NCI-H524 (cell line): ENCODE measurements around the gene CCDC172.

Experiments used
- DNase-seq, 2 experiments: peaks; one replicate each; lab custom pipeline; 2025; lab: John Stamatoyannopoulos, UW

The CCDC172 gene, protein sequence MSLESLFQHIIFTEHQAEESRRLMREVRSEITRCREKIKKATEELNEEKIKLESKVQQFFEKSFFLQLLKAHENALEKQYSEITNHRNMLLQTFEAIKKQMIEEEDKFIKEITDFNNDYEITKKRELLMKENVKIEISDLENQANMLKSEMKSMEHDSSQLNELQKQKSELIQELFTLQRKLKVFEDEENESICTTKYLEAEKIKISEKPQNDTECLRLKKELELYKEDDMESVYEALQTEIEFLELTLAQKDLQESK

GRCh38 chr10:116324227-116324950 lies at the start of gene CCDC172:
CCDC172 (plus strand) TSS chr10:116324448; CDS start chr10:116325012, 564 bp downstream.
- no peak for DNase-seq

GRCh38 chr10:116276981-116277380 lies 47.3 kb upstream of the CCDC172 start:
- no peak for DNase-seq

- peak; percentile 45 to 76 for DNase-seq
Measured at GRCh38 chr10:116278846-116279245, 45.4 kb upstream of the CCDC172 start.

GRCh38 chr10:116281775-116282174 lies 42.5 kb upstream of the CCDC172 start:
- DNase-seq: no peak

GRCh38 chr10:116286626-116287200 lies 37.5 kb upstream of the CCDC172 start:
- DNase-seq: no peak

DNA sequence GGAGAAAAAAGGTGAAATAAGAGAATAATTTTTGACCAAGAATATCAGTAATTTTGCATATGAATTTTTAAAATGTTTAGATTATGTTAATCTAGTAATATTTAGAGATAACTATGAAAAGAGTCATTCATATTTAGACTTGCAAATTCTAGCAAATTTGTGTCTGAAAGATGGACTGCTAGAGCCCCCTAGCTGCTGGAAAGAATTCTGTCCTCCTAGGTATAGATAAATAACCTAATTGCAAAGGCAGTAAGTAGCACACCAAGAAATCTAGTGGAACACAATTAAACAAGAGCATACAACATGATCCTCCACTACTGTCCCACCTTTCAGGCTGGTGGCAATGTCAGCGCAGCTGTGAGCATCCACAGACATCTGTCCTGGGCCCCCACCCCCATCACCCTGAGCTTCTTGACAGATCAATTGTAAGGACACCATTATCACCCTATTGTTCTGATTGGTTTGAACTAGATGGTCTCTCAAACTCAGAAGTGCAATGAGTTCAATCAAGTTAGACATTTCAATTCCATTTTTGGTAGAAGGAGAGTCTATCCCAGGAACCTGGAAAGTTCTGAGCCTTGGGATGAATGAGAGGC lies 36.2 kb upstream of the CCDC172 start:
- peak in 1 of 2 experiments; percentile 28 for DNase-seq

GRCh38 chr10:116289652-116290051 lies 34.6 kb upstream of the CCDC172 start:
- no peak for DNase-seq

GRCh38 chr10:116292493-116292892 lies 31.8 kb upstream of the CCDC172 start:
- no peak for DNase-seq

DNA sequence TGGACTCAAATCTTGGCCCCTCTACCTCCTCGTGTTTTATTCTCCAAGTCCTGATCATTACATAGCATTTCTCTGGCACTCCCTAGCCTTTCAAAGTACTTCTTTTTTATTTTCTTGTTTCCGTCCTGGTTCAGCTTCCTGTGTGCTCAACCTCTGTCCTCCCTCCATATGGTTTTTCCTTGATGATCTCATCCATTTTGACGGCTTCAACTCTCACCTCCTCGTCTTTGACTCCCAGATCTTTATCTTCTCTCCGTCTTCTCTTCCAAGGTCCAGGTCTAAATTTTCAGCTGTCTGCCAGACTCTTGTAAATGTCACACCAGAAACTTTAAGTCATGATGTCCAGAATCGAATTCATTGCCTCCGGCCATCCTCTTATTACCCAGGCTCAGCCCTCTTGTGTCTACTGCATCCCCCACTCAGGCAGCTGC lies 27.9 kb upstream of the CCDC172 start:
- DNase-seq: no peak

DNA sequence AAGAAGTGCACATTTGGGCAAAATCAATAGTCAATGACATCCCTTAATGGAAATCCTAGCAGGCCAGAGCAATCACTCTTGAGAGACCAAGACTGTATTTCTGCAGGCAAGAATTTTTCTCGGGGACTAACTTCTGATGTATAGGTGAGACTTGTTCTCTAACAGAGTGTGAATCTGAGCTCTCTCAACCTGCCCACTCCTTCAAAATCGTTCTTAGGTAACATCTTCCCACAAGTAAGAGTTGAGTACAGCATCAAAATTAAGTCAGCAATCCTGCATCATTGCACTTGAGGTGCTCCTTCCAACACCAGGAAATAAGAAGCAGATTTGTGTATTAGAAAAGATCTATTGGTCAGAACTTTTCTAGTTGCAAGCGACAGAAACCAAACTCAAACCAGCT lies 25.7 kb upstream of the CCDC172 start:
- no peak for DNase-seq

DNA sequence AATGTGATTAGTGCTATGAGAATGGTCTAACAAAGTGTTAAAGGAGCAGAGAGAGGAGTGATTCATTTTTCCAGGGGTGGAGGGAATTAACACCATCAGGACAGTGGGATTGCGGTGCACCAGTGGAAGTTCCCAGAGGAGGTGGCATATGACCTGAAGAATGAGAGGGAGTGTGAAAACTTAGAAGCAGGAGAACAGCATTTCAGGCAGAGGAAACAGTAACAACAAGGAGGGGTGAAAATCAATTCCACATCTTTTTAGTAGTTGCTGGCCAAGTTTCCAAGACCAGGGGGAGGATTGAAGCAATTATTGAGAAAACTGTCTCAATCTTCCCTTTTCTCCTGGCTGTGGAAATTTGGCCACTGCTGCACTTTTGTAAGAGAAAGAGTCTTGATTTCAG lies 23.7 kb upstream of the CCDC172 start:
- no peak for DNase-seq

GRCh38 chr10:116304923-116305322 lies 19.3 kb upstream of the CCDC172 start:
- DNase-seq: no peak

DNA sequence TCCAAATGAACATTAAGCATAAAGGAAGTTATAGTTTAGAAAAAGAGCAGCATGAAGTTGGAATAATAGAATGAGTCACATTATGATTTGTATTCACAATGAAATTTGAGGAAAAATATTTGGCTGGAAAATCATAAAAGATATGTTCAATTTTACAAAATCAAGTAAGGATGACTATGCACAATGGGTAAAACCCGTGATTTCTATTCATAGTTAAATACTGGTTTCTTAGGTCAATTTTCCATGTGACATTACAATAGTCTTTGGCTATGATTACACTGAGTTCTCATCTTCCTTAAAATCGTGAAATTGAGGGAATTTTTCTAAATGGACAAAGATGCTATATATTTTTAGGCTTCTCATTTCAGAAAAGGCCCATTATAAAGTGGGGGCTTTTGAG lies 17.4 kb upstream of the CCDC172 start:
- no peak for DNase-seq

DNA sequence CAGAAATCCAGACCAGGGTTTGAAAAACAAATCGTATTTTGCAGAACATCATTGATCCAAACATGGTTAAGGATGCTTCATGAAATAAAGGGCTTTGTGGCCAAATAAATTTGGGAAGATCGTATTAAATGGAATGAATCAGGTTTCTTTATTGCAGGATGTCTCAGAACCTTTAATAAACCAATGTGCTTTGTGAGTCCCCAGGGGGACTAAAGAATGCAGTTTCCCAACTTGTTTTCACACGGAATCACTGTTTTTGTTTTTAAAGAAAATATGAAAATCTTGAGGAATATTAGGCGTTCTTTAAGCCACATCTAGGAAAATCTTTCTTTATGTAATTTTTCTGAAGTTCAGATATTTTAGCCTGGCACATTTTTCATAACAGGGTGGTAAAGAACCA lies 16.8 kb upstream of the CCDC172 start:
- no peak for DNase-seq

DNA sequence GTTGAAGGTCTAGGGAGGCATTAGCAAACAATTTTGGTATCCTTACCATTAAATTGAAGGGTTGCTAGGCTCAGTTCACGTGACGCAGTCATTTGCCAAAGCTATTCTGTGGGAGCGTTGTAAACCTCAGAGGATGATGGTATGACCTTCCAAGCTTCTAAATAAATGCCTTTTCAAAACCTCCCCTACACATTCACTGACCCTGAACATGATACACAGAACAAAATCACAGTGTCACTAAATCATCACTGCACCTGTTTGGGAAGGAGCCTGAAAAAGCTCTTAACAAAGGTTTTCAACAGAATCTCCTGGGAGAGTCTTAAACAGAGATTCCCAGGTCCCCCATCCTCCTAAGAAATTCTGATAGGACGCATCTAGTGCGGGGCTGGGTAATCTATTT lies 13.2 kb upstream of the CCDC172 start:
- no peak for DNase-seq

DNA sequence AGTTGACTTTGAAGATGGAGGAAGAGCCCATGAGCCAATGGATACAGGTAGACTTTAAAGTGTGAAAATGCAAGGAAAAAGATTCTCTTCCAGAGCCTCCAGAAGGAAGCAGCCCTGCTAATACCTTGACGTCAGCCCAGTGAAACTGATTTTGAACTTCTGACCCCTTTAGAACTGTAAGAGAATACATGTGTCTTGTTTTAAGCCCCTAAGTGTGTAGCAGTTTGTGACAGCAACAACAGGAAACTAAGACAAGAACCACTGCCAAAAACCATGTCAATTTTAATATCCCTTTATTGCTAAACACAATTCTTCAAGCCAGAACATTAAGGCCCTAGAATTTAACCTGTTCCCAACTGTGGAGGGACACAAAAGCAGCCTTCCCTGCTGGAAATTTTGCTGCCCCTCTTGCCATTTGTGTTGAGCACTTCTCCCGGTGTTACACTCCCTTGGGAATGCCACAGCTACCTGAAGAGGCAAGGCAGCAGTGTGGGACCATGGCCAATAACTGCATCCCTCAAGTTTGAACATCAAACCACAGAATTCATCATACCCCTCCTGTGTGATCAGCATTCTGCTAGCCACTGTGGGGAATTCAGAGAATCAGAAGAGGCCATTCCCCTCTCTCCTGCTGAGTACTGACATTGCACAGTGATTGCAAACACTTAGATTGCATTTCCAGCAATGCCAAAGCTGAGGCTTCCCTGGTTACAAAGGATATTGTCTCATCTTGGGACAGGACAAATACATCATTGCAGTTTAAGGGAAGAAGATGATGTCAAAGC lies 12.3 kb upstream of the CCDC172 start:
- no peak for DNase-seq

GRCh38 chr10:116312548-116312947 lies 11.7 kb upstream of the CCDC172 start:
- peak; percentile 1 to 42 for DNase-seq

DNA sequence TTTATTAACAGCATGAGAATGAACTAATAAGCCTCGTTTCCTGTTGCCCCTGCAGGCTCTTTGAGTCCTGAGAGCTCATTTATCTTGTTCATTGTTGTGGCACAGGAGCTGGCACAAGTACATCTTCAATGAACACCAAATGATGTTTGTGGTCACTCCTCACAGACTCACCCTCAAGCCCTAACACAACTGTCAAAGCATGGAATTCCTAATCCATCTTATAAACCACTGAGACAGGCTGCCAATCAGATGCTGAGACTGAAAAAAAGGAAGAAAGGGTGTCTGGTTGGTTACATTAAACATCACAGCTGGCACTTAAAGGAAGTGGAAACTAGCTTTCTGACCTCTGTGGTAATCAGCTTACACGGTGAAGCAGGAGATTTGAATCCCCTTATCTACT lies 7.7 kb upstream of the CCDC172 start:
- peak; percentile 35 to 77 for DNase-seq

DNA sequence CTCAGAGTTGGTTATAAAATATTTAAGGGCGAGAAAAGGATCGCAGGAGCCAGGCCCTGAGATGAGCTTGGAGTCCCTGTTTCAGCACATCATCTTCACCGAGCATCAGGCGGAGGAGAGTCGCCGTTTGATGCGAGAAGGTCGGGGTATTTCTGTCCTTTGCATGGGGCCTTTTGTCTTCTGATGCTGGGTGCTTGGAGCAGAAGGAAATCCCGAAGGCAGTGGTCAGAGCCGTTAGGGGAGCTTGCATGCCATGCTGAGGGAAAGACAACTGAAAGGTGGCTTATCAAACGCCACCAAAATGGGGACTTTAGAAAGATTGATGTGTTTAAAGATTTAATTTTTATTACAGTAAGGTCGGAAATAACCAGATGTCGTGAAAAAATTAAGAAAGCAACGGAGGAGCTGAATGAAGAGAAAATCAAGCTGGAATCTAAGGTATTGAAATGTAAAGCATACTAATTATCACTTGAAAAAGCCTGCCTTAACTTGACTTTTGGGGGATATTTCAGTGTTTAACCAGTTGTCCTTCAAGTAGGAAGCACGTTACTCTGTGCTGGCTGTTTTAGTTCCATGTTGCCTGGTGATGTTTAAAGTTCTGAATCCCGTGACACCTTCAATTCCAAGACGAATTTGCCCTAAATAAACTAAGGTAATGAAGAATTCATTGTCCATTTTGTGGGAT lies 845 bp downstream of the CCDC172 start:
- no peak for DNase-seq

- no peak for DNase-seq
Measured at GRCh38 chr10:116325987-116326386, 1.7 kb downstream of the CCDC172 start.

DNA sequence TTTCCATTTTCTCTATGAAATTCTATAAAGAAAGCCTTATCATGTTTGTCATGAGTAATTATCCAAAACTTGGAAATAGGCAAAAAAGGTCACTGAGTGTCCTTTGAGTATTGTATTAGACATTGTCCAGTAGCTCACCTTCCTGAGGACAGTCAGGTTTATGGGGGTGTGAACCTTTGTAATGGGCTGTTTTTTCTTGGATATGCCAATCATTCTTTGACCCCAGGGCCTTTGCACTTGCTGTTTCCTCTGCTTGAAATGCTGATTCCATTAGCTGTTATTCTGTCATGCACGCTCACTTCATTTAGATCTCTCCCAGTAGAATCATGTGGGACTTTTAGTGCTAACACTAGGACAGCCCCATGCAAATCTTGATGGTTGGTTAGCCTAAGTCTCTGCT lies 4.9 kb downstream of the CCDC172 start:
- DNase-seq: no peak
